NB4 (cell line): Measurements from ENCODE around the gene SCUBE3.
A peak's percentile ranks its signal among the peaks of the same experiment; 100 is the strongest.

ENCODE experiments used
- DNase-seq: peaks from one replicate; pipeline ENCODE4 v3.0.0; 2010; ENCODE audit warnings: low read depth
- H3K4me3 ChIP-seq: one replicate; pipeline ENCODE4 v1.5.1; 2011; ENCODE audit warnings: mild to moderate bottlenecking, low read depth, low read length, moderate library complexity
- CTCF ChIP-seq: IDR thresholded peaks from one replicate; pipeline ENCODE4 v1.5.1; 2012; ENCODE audit warnings: low read depth, low read length
- MAX ChIP-seq: IDR thresholded peaks from 2 replicates; pipeline ENCODE4 v1.6.1; 2011; ENCODE audit warnings: low read depth, low read length
- MYC ChIP-seq: IDR thresholded peaks from 2 replicates; pipeline ENCODE4 v1.6.1; 2011; ENCODE audit warnings: low read depth, low read length
- POLR2A ChIP-seq: IDR thresholded peaks from 2 replicates; pipeline ENCODE4 v1.6.1; 2011; ENCODE audit warnings: mild to moderate bottlenecking; ENCODE audit not compliant: insufficient read length; ENCODE audit errors: extremely low read depth

SCUBE3 gene

GRCh38 chr6:35251949-35252348 lies 38.2 kb downstream of the SCUBE3 start:
- TF ChIP-seq CTCF: no peak
- no peak for TF ChIP-seq MAX
- TF ChIP-seq MYC: no peak
- no peak for TF ChIP-seq POLR2A
- DNase-seq: no peak
- H3K4me3 ChIP-seq: no peak overlapping the region

- peak; percentile 31 for DNase-seq
- TF ChIP-seq CTCF (no peak), POLR2A (no peak), MYC (no peak), MAX (no peak)
- no peak overlapping the region for H3K4me3 ChIP-seq
Measured at GRCh38 chr6:35253249-35253648, 39.5 kb downstream of the SCUBE3 start.

DNA sequence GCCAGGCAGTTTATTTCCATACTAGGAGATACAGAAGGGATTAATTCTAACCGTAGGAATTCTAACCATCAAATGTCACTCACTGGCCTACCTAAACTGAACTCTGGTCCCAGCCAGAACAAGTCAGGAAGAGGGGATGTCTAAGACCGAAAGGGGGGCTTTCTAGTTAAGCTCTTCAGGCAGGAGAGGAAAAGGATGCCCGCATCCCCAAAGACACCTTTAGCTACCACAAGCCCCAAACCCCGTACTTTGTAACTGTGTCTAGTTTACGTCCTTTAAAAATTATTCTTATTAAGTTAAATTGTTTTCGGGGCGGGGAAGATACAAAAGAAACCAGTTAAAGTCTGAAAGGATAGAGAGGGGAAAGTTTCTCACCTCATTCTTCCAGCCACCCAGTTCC lies 44.6 kb downstream of the SCUBE3 start:
- H3K4me3 ChIP-seq: peak overlapping the region; percentile 81
- no peak for TF ChIP-seq MAX
- TF ChIP-seq CTCF: no peak
- TF ChIP-seq POLR2A: no peak
- TF ChIP-seq MYC: no peak
- no peak for DNase-seq

DNA sequence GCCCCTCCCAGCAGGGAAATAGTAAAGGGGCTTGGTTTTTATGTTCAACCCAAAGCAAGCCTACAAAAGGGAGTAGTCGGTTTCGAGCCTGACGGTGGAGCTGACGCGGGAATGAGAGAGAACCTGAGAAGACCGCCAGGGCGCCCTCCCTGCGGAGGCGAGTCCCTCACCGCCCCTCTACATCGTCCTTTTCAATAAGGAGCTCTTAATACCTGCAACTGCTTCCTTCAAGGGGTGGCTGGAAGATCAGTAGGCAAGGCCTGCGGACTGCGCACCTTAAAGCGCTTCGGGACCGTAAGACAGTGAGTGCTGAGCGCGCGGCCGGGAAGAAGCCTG lies 45.1 kb downstream of the SCUBE3 start:
- no peak for DNase-seq
- no peak for TF ChIP-seq POLR2A
- TF ChIP-seq CTCF: no peak
- TF ChIP-seq MAX: no peak
- no peak for TF ChIP-seq MYC
- H3K4me3 ChIP-seq: peak overlapping the region; percentile 81

DNA sequence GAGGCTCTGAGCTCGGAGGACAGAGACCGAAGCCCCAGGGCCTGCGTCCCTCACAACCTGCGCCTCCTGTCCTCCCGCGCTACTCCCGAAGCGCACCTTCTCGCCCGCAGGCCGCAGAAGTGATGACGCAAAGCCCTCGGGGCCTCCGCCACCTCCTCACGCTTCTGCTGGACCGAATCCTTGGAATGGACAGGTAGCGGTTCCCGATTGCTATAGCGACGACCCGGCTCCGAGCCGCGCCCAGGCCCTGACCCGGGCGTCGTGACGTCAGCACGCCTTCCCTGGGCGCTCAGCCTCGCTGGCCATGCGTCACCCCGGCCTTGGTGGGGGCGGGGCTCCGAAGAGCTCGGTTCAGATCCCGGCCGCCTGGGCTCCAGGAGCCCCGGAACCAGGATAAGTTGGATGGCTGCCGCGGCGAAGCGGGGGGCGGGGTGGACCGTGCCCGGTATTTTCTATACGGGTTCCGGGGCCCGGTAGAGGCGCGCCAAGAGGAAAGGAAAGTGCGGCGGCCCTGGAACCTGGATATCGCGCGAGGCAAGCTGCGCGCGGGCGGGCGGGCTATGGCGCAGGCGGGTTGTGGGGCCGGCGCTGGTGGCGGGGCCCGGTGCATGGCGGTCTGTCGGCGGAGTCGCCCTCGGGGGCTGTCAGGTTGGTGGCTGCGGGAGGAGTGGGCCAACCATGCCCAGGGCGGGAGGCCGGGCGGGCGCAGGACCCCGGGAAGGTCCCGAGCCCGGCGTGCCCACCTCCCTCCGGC lies 45.6 kb downstream of the SCUBE3 start, which contains the start of gene ZNF76:
ZNF76 (plus strand) TSS at position 542 of the 754 bp plus-strand sequence. CDS start 21,417 bp downstream, outside the sequence.
- TF ChIP-seq POLR2A (peak; percentile 27), CTCF (no peak), MYC (peak; percentile 63; the same call in 1 of the 2 replicates), MAX (no peak; the same call in none of the 2 replicates)
- DNase-seq: peak; percentile 97
- peak within 1 kb of the TSS; percentile 81 for H3K4me3 ChIP-seq
